ENCODE data around the gene RNF114.

GRCh38 chr20:50003253-50003656, 67.1 kb downstream of the RNF114 start:
- TF ChIP-seq CTCF (IDR thresholded peaks at IDR 0.05): no peak
- TF ChIP-seq POLR2A (IDR thresholded peaks at IDR 0.05): no peak

All from esophagus squamous epithelium (tissue), 4 donors.